NOMO-1 treated with dmso at 0.1 percent for 144 hours (cell line): Measurements from ENCODE around the gene COG5.

Experiments used
- DNase-seq: peaks from one replicate; lab custom pipeline; 2025; ENCODE audit not compliant: unreplicated experiment; lab: John Stamatoyannopoulos, UW

The COG5 gene

GRCh38 chr7:107563775-107564552 is at the start of gene COG5, which contains the start of gene DUS4L:
Gene COG5 (minus strand): TSS chr7:107563920. CDS start chr7:107563896, 24 bp downstream.
Gene DUS4L (plus strand): TSS chr7:107563971. CDS start chr7:107567071, 3,100 bp downstream.
- no peak for DNase-seq

- no peak for DNase-seq
Observed at GRCh38 chr7:107613439-107613838, 49.7 kb upstream of the COG5 start.

GRCh38 chr7:107610323-107610722 is 46.6 kb upstream of the COG5 start:
- no peak for DNase-seq

GRCh38 chr7:107609811-107610261 is 46.1 kb upstream of the COG5 start:
- DNase-seq, result no peak

GRCh38 chr7:107606303-107606702 is 42.6 kb upstream of the COG5 start:
- no peak for DNase-seq

- DNase-seq, result no peak
Observed at GRCh38 chr7:107605218-107605815, 41.6 kb upstream of the COG5 start.

- no peak for DNase-seq
Observed at GRCh38 chr7:107600816-107601215, 37.1 kb upstream of the COG5 start.

GRCh38 chr7:107599262-107599661 is 35.5 kb upstream of the COG5 start:
- no peak for DNase-seq

- DNase-seq, result no peak
Observed at GRCh38 chr7:107597953-107598352, 34.2 kb upstream of the COG5 start.

- DNase-seq, result no peak
Observed at GRCh38 chr7:107597582-107597916, 33.8 kb upstream of the COG5 start.

- no peak for DNase-seq
Observed at GRCh38 chr7:107596881-107597581, 33.3 kb upstream of the COG5 start.

GRCh38 chr7:107594961-107595737 is 31.4 kb upstream of the COG5 start:
- DNase-seq, result no peak

- no peak for DNase-seq
Observed at GRCh38 chr7:107593025-107593410, 29.3 kb upstream of the COG5 start.

- no peak for DNase-seq
Observed at GRCh38 chr7:107592361-107593024, 28.8 kb upstream of the COG5 start.

GRCh38 chr7:107591421-107591820 is 27.7 kb upstream of the COG5 start:
- DNase-seq, result no peak

GRCh38 chr7:107588529-107589130 is 24.9 kb upstream of the COG5 start:
- DNase-seq, result no peak

- DNase-seq, result no peak
Observed at GRCh38 chr7:107584716-107585115, 21.0 kb upstream of the COG5 start.

- no peak for DNase-seq
Observed at GRCh38 chr7:107582875-107583274, 19.2 kb upstream of the COG5 start.

GRCh38 chr7:107581387-107582013 is 17.8 kb upstream of the COG5 start:
- DNase-seq, result no peak
